GM19372 (cell line): ENCODE data around the gene HNRNPH3.
A peak's percentile ranks its signal among the peaks of the same experiment; 100 is the strongest.
"Not testable (repeated sequence)": the region's sequence is repeated elsewhere in the genome, so short reads cannot be mapped to it uniquely, and the experiment has no call there.

Experiments
- ATAC-seq: cut with Tn5 transposase; IDR thresholded peaks from one replicate; pipeline ENCODE4 v1.9.1; 2021; ENCODE audit warnings: mild to moderate bottlenecking, low read depth, moderate library complexity; ENCODE audit not compliant: unreplicated experiment

Gene HNRNPH3, protein sequence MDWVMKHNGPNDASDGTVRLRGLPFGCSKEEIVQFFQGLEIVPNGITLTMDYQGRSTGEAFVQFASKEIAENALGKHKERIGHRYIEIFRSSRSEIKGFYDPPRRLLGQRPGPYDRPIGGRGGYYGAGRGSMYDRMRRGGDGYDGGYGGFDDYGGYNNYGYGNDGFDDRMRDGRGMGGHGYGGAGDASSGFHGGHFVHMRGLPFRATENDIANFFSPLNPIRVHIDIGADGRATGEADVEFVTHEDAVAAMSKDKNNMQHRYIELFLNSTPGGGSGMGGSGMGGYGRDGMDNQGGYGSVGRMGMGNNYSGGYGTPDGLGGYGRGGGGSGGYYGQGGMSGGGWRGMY

GRCh38 chr10:68331455-68332258 lies at the start of gene HNRNPH3:
HNRNPH3 (plus strand) TSS chr10:68332064; CDS start chr10:68337222, 5,158 bp downstream.
- peak; percentile 68 for ATAC-seq

- no peak for ATAC-seq
Observed at GRCh38 chr10:68284062-68285001, 47.5 kb upstream of the HNRNPH3 start.

- ATAC-seq, result no peak
Observed at GRCh38 chr10:68288717-68289116, 43.1 kb upstream of the HNRNPH3 start.

DNA sequence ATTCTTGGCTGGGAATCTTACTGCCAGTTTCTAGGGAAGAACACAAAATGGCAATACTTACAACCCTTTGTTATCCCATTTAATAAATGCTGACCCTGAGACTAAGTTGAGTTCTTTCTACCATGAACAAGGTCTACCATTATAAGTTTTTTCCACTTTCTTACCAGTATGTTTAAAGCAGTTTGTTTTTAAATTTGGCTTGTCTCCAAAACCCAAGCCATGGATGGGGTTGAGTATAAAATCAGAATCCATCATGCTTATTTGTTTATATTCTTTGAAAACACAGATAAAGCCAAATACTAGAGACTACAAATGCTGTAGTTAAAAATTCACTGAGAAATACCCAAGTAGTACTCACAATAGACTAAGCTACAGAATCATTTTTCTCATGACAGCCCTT lies 41.1 kb upstream of the HNRNPH3 start:
- ATAC-seq, result no peak

DNA sequence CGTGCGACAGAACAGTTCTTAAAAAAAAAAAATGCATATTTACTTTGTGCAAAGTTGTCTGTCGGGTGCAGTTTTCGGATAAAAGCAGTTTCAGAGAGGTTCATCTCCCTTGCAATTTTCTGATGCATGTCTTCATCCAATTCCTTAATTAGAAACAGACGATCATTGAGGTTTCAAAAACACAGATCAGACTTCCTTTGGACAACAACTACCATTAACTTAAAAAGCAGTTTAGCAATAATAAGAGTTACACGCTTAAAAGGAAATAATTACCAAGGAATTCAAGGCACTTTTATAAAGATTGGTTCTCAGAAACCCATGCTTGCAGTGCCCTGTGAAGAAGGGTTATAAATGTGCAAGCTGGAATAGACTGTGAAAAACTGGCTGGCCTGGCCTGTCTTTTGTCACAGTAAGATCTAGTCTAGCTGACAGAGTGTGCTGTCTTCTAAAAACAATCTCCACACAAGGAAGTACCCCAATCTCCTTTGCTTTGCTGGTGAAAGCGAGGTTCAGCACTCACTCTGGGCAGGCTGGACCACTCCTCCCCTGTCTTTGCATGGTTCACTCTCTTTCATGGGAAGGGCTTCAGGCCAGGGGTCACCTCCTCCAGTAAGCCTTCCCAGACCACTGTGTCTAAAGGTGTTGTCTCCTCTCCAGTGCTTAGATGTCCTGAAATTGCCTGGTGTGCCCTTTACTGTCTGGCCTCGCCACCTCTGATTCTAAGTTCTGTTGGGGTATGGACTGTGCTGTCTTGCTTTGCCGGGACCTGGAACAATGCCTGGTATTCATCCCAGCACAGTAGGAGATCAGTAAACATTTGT lies 34.8 kb upstream of the HNRNPH3 start:
- ATAC-seq, result no peak

DNA sequence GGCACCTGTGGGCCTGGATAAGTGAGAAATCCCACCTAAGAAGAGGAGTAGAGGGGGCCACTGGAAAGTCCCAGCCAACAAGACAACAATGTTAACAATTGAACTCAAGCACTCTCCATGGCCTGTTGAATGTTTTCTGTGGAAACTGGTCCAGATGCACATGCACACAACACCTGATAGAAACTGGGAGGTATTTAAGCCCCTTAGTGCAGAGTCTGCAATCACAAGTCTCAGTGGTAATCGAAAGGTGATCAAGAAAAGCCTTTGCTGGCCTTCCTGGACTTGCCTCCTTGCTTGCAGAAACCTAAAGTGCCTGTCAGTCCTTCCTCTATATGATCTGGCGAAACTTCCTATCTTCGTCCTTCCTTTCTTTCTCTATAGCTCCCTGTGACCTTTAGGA lies 30.6 kb upstream of the HNRNPH3 start:
- no peak for ATAC-seq

DNA sequence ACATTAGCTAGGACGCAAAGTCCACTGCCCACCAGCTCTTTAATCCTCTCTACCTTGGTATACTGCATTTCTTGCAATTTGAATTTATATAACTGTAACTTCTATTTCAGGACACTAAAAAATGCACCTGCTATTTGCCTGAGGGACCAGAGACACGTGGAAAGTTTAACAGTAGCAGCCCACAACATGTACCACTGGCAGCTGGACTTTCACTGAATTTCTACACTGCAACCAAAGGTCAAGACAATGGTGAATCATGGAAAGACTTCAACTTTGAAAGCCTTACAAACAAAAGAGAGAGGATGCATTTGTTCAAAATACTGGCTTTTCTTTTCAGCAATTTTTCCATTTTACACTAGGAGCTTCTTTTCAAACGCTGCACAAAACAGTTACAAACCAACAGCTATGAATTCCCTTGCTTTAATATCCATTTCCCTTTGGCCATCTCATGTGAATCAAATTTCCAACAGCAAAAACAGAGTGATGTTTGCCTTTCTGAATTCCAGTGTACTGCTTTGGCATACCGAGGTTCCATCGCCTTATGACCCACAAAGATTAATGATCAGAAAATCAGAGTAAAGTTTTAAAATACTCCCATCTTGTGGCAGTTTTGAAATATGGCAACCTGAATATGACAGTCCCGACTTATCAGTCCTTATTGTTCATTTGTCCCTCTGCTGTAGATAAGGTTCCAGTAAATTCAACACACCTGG lies 29.9 kb upstream of the HNRNPH3 start:
- peak; percentile 65 for ATAC-seq

DNA sequence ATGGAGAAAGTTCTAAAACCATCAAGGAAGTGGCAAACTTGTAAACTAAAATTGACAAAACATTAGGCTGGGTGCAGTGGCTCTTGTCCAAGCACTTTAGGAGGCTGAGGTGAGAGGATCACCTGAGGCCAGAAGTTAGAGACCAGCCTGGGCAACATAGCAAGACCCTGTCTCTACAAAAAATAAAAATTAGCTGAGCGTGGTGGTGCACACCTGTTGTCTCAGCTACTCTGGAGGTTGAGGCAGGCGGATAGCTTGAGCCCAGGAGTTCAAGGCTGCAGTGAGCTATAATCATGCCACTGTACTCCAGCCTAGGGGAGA lies 29.4 kb upstream of the HNRNPH3 start:
- no peak for ATAC-seq

DNA sequence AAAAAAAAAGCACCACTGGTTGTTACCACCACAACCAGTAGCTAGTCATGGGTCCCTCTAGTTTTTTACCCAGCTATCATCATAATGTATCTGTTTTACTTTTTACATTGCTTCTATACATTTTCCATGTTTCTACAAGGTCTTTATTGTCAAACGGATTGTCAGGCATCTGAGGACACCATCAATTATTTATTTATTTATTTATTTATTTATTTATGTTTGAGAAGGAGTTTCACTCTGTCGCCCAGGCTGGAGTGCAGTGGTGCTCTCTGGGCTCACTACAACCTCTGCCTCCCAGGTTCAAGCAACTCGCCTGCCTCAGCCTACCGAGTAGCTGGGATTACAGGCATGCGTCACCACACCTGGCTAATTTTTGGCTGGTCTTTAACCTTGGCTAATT lies 29.0 kb upstream of the HNRNPH3 start:
- no peak for ATAC-seq

DNA sequence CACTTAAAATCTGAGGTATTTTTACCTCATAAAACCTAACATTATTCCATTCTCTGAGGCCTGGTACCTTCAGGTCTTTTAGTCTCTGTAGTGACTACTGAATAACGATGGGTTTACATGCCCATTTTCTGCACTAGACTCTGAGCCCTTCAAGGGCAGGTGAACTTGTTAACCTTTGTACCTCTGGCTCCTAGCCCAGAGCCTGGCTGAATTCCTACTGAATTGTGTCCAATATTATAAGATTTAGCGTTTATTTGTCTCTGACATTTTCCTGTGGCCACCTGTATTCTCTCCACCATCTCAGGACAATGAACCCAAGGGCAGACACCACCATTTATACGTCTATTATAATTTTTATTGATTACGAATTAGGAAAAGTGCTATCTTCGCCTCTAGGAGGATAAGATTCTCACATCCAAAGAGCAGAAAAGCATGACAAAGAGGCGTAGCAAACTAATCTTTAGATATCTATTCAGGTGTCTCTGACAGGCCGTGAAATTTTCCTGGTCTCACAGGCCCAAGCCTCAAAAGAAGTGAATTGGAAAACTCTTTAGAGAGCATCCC lies 27.9 kb upstream of the HNRNPH3 start:
- no peak for ATAC-seq

GRCh38 chr10:68305854-68306253 lies 26.0 kb upstream of the HNRNPH3 start:
- ATAC-seq, result no peak

GRCh38 chr10:68310531-68310930 lies 21.3 kb upstream of the HNRNPH3 start:
- no peak for ATAC-seq

- ATAC-seq, result not testable (repeated sequence)
Observed at GRCh38 chr10:68314930-68315329, 16.9 kb upstream of the HNRNPH3 start.

- no peak for ATAC-seq
Observed at GRCh38 chr10:68315582-68315981, 16.3 kb upstream of the HNRNPH3 start.

- ATAC-seq, result no peak
Observed at GRCh38 chr10:68318331-68319059, 13.4 kb upstream of the HNRNPH3 start.

DNA sequence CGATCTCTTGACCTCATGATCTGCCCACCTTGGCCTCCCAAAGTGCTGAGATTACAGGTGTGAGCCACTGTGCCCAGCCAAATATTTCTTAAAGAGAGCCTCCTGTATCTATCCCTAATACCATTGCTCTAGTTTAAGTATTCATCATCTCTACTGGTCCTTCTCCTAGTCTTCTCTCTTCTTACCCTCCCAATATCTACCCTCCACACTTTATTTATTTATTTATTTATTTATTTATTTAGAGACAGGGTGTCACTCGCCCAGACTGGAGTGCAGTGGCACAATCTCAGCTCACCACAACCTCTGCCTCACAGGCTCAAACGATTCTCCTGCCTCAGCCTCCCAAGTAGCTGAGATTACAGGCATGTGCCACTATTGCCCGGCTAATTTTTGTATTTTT lies 7.5 kb upstream of the HNRNPH3 start:
- ATAC-seq, result not testable (repeated sequence)

GRCh38 chr10:68327889-68328786 lies 3.7 kb upstream of the HNRNPH3 start:
- ATAC-seq, result no peak

GRCh38 chr10:68329506-68329861 lies 2.4 kb upstream of the HNRNPH3 start:
- no peak for ATAC-seq
